KMS-11 (cell line): Measurements from ENCODE around the gene RNF208.
A peak's percentile ranks its signal among the peaks of the same experiment; 100 is the strongest.

Experiments
- H2AFZ ChIP-seq: fragments of 200-600 bp; sonication (generic); 2 replicates; pipeline ENCODE4 v1.6.1; 2016; ENCODE audit warnings: antibody characterized with exemption, mixed run types, low read depth
- H3K27ac ChIP-seq: fragments of 200-600 bp; sonication (generic); 2 replicates; pipeline ENCODE4 v1.6.1; 2016; ENCODE audit warnings: mild to moderate bottlenecking, mixed run types
- H3K27me3 ChIP-seq: fragments of 200-600 bp; sonication (generic); 2 replicates; pipeline ENCODE4 v1.6.1; 2017; ENCODE audit warnings: mild to moderate bottlenecking, low read depth, mixed run types, moderate library complexity; ENCODE audit not compliant: insufficient read depth
- H3K36me3 ChIP-seq: fragments of 200-600 bp; sonication (generic); 2 replicates; pipeline ENCODE4 v1.6.1; 2017; ENCODE audit warnings: mild to moderate bottlenecking, mixed run types; ENCODE audit not compliant: insufficient read depth
- H3K4me1 ChIP-seq: fragments of 200-600 bp; sonication (generic); 2 replicates; pipeline ENCODE4 v1.6.1; 2016; ENCODE audit warnings: mild to moderate bottlenecking, low read depth, mixed run types; ENCODE audit not compliant: poor library complexity, severe bottlenecking
- H3K4me2 ChIP-seq: fragments of 200-600 bp; sonication (generic); 2 replicates; pipeline ENCODE4 v1.7.0; 2016; ENCODE audit warnings: mild to moderate bottlenecking, mixed run types
- H3K4me3 ChIP-seq: fragments of 200-600 bp; sonication (generic); IDR thresholded peaks from 2 replicates; pipeline ENCODE4 v1.6.1; 2017; ENCODE audit warnings: low read depth, low read length, mixed read lengths; ENCODE audit not compliant: insufficient read depth
- H3K79me2 ChIP-seq: fragments of 200-600 bp; sonication (generic); 2 replicates; pipeline ENCODE4 v1.6.1; 2016; ENCODE audit warnings: low read depth, mixed run types; ENCODE audit not compliant: insufficient read depth
- H3K9ac ChIP-seq: fragments of 200-600 bp; sonication (generic); 2 replicates; pipeline ENCODE4 v1.6.1; 2016; ENCODE audit warnings: mild to moderate bottlenecking, mixed run types
- H4K20me1 ChIP-seq: fragments of 200-600 bp; sonication (generic); 2 replicates; pipeline ENCODE4 v1.6.1; 2016; ENCODE audit warnings: mild to moderate bottlenecking, mixed run types; ENCODE audit not compliant: insufficient read depth
- CTCF ChIP-seq: fragments of 200-600 bp; sonication (generic); conservative IDR thresholded peaks from 2 replicates; pipeline ENCODE4 v1.6.1; 2017; ENCODE audit warnings: low read depth, mild to moderate bottlenecking, antibody characterized with exemption, low read length, moderate library complexity, mixed read lengths

The RNF208 gene

GRCh38 chr9:137228968-137229896, 7.2 kb upstream of the RNF208 start:
- no peak for TF ChIP-seq CTCF
- H3K4me2 ChIP-seq: no peak overlapping the region
- peaks cover under 1% of the 10 kb centered on the region for H3K4me1 ChIP-seq
- no peaks in the 10 kb centered on the region for H4K20me1 ChIP-seq
- H3K27ac ChIP-seq: no peak overlapping the region
- H3K36me3 ChIP-seq: no peaks in the 10 kb centered on the region
- H3K4me3 ChIP-seq: no peak overlapping the region
- H3K9ac ChIP-seq: no peak overlapping the region
- peaks cover 44% of the 10 kb centered on the region for H3K27me3 ChIP-seq
- H2AFZ ChIP-seq: no peak overlapping the region
- no peaks in the 10 kb centered on the region for H3K79me2 ChIP-seq

DNA sequence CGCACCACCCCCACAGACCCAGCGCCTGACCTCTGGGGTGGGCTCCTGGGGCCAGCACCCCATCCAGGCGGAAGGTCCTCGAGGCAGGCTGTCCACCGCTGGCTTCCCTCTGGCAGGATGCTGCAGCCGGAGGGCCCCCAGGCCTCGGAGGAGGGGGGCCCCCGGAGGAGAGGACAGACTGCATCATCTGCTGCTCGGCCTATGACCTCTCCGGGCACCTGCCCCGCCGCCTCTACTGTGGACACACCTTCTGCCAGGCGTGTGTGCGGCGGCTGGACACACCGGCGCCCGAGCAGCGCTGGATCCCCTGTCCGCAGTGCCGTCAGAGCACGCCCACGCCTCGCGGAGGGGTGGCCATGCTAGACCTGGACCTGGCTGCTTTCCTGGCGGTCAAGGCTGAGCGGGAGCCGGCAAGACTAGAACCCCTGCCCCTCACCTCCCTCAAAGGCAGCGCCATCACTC, 6.5 kb upstream of the RNF208 start:
- H3K4me2 ChIP-seq: no peak overlapping the region
- H3K27me3 ChIP-seq: peaks cover 42% of the 10 kb centered on the region
- no peaks in the 10 kb centered on the region for H4K20me1 ChIP-seq
- no peak overlapping the region for H3K9ac ChIP-seq
- no peaks in the 10 kb centered on the region for H3K79me2 ChIP-seq
- H3K4me1 ChIP-seq: peaks cover 6% of the 10 kb centered on the region
- H3K36me3 ChIP-seq: no peaks in the 10 kb centered on the region
- no peak overlapping the region for H3K27ac ChIP-seq
- H2AFZ ChIP-seq: no peak overlapping the region
- TF ChIP-seq CTCF: no peak
- no peak overlapping the region for H3K4me3 ChIP-seq

- no peak overlapping the region for H3K4me2 ChIP-seq
- no peaks in the 10 kb centered on the region for H3K79me2 ChIP-seq
- H3K27ac ChIP-seq: no peak overlapping the region
- H4K20me1 ChIP-seq: no peaks in the 10 kb centered on the region
- H3K27me3 ChIP-seq: peaks cover 38% of the 10 kb centered on the region
- no peak overlapping the region for H2AFZ ChIP-seq
- TF ChIP-seq CTCF: no peak
- no peak overlapping the region for H3K4me3 ChIP-seq
- H3K4me1 ChIP-seq: peaks cover 7% of the 10 kb centered on the region
- no peaks in the 10 kb centered on the region for H3K36me3 ChIP-seq
- no peak overlapping the region for H3K9ac ChIP-seq
Measured at GRCh38 chr9:137227853-137228505, 5.9 kb upstream of the RNF208 start.

DNA sequence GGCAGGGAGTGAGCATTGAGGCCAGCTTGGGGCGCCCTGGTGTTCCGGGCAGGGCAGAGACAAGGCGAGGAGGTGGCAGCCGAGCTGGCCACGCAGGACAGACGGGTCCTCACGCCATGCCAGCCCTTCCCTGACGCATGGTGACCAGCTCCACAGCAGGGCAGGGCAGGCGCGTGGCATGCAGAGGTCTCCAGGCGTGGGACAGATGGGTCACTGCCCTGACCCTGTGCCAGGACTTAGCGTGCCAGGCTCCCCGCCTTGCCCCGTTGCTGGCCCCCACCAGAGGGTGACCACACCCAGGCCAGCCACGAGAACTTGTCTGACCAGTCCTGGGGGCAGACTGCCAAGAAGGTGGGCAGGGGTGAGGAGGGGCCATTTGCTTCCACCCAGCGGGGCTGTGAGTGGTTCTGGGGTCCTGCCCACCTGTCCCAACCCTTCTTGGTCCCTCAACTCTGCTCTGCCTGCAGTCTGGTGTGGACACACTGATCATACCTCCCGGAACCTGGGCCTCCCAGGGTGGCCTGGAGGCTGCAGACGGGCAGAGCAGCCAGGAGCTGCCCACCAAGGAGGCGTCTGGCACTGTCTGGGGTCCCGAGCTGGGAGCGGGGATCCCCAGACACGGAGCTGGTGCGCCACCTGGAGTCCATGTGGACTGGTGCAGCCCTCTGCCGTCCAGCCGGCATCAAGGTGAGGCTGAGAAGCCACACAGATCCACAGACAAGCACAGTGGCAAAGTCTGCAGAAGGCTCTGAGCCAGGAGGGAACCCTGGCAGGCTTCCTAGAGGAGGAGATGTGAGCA, 5.2 kb upstream of the RNF208 start, which contains the start of gene RNF224:
RNF224 (plus strand) TSS at position 449 of the 799 bp plus-strand sequence. CDS start 834 bp downstream, outside the sequence.
- H3K4me2 ChIP-seq: no peak within 1 kb of the TSS
- H3K9ac ChIP-seq: no peak within 1 kb of the TSS
- TF ChIP-seq CTCF: peak; percentile 95
- H3K27me3 ChIP-seq: peaks cover 33% of the 10 kb centered on the region
- H3K27ac ChIP-seq: no peak within 1 kb of the TSS
- no peaks in the 10 kb centered on the region for H3K79me2 ChIP-seq
- no peak within 1 kb of the TSS for H3K4me3 ChIP-seq
- H2AFZ ChIP-seq: no peak within 1 kb of the TSS; the same call in 1 of the 2 replicates
- no peaks in the 10 kb centered on the region for H3K36me3 ChIP-seq
- no peaks in the 10 kb centered on the region for H4K20me1 ChIP-seq
- H3K4me1 ChIP-seq: peaks cover 10% of the 10 kb centered on the region
